K562 (cell line): ENCODE data around the gene SARS1. TPM values are rescaled to one million over a fixed set of nuclear protein-coding genes. Genes with fewer than 3 reads are reported as not detected.

Experiments used
- ARID1B ChIP-seq: fragments of 450-650 bp; IDR thresholded peaks from 2 replicates; pipeline ENCODE4 v1.6.1; 2016; ENCODE audit warnings: antibody characterized with exemption, mild to moderate bottlenecking, inconsistent platforms
- ARID2 ChIP-seq: fragments of 450-650 bp; IDR thresholded peaks from 2 replicates; pipeline ENCODE4 v1.6.1; 2017; ENCODE audit warnings: antibody characterized with exemption, mild to moderate bottlenecking
- CREBBP ChIP-seq: IDR thresholded peaks from one replicate; pipeline ENCODE4 v1.6.1; 2012; ENCODE audit warnings: low read depth, mild to moderate bottlenecking, control low read depth, inconsistent platforms, low read length
- FOXJ3 ChIP-seq: sonication (generic); formaldehyde crosslinking; IDR thresholded peaks from 2 replicates; pipeline ENCODE4 v1.4.0; 2020; ENCODE audit warnings: mild to moderate bottlenecking, missing genetic modification reagents
- KHSRP ChIP-seq: fragments of 450-650 bp; IDR thresholded peaks from 2 replicates; pipeline ENCODE4 v1.6.1; 2017
- KLF6 ChIP-seq: fragments of 250-450 bp; sonication (Bioruptor Pico); IDR thresholded peaks from 2 replicates; pipeline ENCODE4 v1.4.0; 2020; ENCODE audit warnings: mild to moderate bottlenecking, moderate library complexity, borderline replicate concordance
- L3MBTL2 ChIP-seq: fragments of 450-650 bp; IDR thresholded peaks from 2 replicates; pipeline ENCODE4 v1.6.1; 2016; ENCODE audit warnings: mild to moderate bottlenecking, moderate library complexity
- MECOM ChIP-seq: fragments of 250-450 bp; sonication (Bioruptor Pico); IDR thresholded peaks from 2 replicates; pipeline ENCODE4 v1.8.0; 2022; ENCODE audit warnings: inconsistent platforms
- NFIC ChIP-seq: fragments of 450-650 bp; IDR thresholded peaks from 2 replicates; pipeline ENCODE4 v1.6.1; 2017; ENCODE audit warnings: mild to moderate bottlenecking, inconsistent platforms
- NFIX ChIP-seq: fragments of 250-450 bp; sonication (Bioruptor Pico); IDR thresholded peaks from 2 replicates; pipeline ENCODE4 v1.4.0; 2020; ENCODE audit warnings: low read depth, mild to moderate bottlenecking, moderate library complexity
- PBX2 ChIP-seq, 2 experiments: IDR thresholded peaks in 1 of 2; conservative IDR thresholded peaks in 1 of 2; 2 replicates each; pipeline ENCODE4 v1.6.1; 2016; ENCODE audit warnings: low read depth in 2 of 2, mild to moderate bottlenecking in 1 of 2, missing compliant biosample characterization in 1 of 2, missing genetic modification characterization in 1 of 2, moderate library complexity in 1 of 2
- PCBP1 ChIP-seq: fragments of 200-400 bp; formaldehyde crosslinking; IDR thresholded peaks from 2 replicates; pipeline ENCODE4 v1.6.1; 2018; ENCODE audit warnings: mild to moderate bottlenecking, low read depth, low read length; ENCODE audit not compliant: poor library complexity, severe bottlenecking
- RBM34 ChIP-seq: fragments of 200-400 bp; formaldehyde crosslinking; IDR thresholded peaks from 2 replicates; pipeline ENCODE4 v1.6.1; 2018; ENCODE audit warnings: low read length, borderline replicate concordance; ENCODE audit not compliant: insufficient read depth
- RFX1 ChIP-seq: fragments of 450-650 bp; IDR thresholded peaks from 2 replicates; pipeline ENCODE4 v1.6.1; 2016; ENCODE audit warnings: mild to moderate bottlenecking, moderate library complexity
- SAFB2 ChIP-seq: fragments of 200-400 bp; formaldehyde crosslinking; IDR thresholded peaks from 2 replicates; pipeline ENCODE4 v1.6.1; 2018; ENCODE audit warnings: borderline replicate concordance, low read length, low read depth, moderate library complexity; ENCODE audit not compliant: severe bottlenecking
- SIN3A ChIP-seq, 2 experiments: fragments of 150-350 bp in 1 of 2; IDR thresholded peaks; 2 replicates each; pipeline ENCODE4 v1.6.1; 2011 to 2016; ENCODE audit warnings: borderline replicate concordance in 2 of 2, low read depth in 2 of 2, low read length in 2 of 2, mild to moderate bottlenecking in 2 of 2, moderate library complexity in 2 of 2; ENCODE audit not compliant: control insufficient read depth in 1 of 2
- SMARCA4 ChIP-seq: fragments of 450-650 bp; IDR thresholded peaks from 2 replicates; pipeline ENCODE4 v1.6.1; 2016
- STAT5A ChIP-seq: IDR thresholded peaks from 2 replicates; pipeline ENCODE4 v1.6.1; 2012; ENCODE audit warnings: low read length, inconsistent platforms, borderline replicate concordance
- TAF15 ChIP-seq: fragments of 200-400 bp; formaldehyde crosslinking; IDR thresholded peaks from 2 replicates; pipeline ENCODE4 v1.6.1; 2017; ENCODE audit warnings: mild to moderate bottlenecking, low read depth, low read length, moderate library complexity
- ZFPM2 ChIP-seq: fragments of 250-450 bp; sonication (Bioruptor Pico); IDR thresholded peaks from 2 replicates; pipeline ENCODE4 v1.5.1; 2022; ENCODE audit warnings: mild to moderate bottlenecking
- ZKSCAN8 ChIP-seq: fragments of 200-800 bp; sonication (Bioruptor generic); IDR thresholded peaks from 2 replicates; pipeline ENCODE4 v1.6.1; 2016; ENCODE audit warnings: missing genetic modification characterization, missing compliant biosample characterization
- ZNF24 ChIP-seq: fragments of 450-650 bp; IDR thresholded peaks from 2 replicates; pipeline ENCODE4 v1.6.1; 2016
- ZNF277 ChIP-seq: fragments of 250-450 bp; sonication (Bioruptor Pico); IDR thresholded peaks from 2 replicates; pipeline ENCODE4 v1.8.0; 2022; ENCODE audit warnings: inconsistent platforms, mild to moderate bottlenecking, moderate library complexity, borderline replicate concordance
- ZNF41 ChIP-seq: fragments of 250-450 bp; sonication (Bioruptor Pico); conservative IDR thresholded peaks from 2 replicates; pipeline ENCODE4 v1.4.0; 2020; ENCODE audit warnings: mild to moderate bottlenecking
- ZNF644 ChIP-seq: fragments of 200-800 bp; sonication (Bioruptor generic); IDR thresholded peaks from 2 replicates; pipeline ENCODE4 v1.6.1; 2016; ENCODE audit warnings: low read depth, missing genetic modification characterization, missing compliant biosample characterization
- ZSCAN32 ChIP-seq: fragments of 450-650 bp; formaldehyde crosslinking; IDR thresholded peaks from 2 replicates; pipeline ENCODE4 v1.4.0; 2020; ENCODE audit warnings: mild to moderate bottlenecking, moderate library complexity
- polyA plus RNA-seq, 8 experiments: library from polyadenylated mRNA; depleted of rRNA in 4 of 8; stranded (reverse) in 5 of 8; unstranded in 3 of 8; fragments of >200 nt; fragmentation: Nextera tagmentation in 2 of 8; fragmentation: Illumina TruSeq in 1 of 8; extraction: Ambion mirVana in 2 of 8; extraction: Trizol in 1 of 8; gene quantifications; 2 replicates each; pipeline versions ENCODE4 v1.2.1 to v1.2.3, GENCODE V29; 2011 to 2014; ENCODE audit warnings: inconsistent platforms in 1 of 8, missing spikeins in 1 of 8
- total RNA-seq, 7 experiments: library from RNA; depleted of rRNA in 6 of 7; stranded (reverse); fragments of >200 nt in 6 of 7; fragmentation: Illumina TruSeq in 2 of 7; extraction: Trizol in 2 of 7; gene quantifications; 2 replicates each; pipeline versions ENCODE4 v1.2.1 to v1.2.3, GENCODE V29; 2011 to 2021; ENCODE audit warnings: low replicate concordance in 1 of 7

Gene SARS1
- total and polyA plus RNA-seq, 9 of the 15 experiments (the other 6 are each of a cell fraction or from before 2014, with no cell fraction given) = 221 to 623 (median 254) TPM

- TF ChIP-seq SAFB2 = no peak
- no peak for TF ChIP-seq ZNF644 (tag)
- TF ChIP-seq NFIX (CRISPR knock-in tag) = no peak
- TF ChIP-seq RBM34 = no peak
- no peak for TF ChIP-seq ZSCAN32 (CRISPR knock-in tag)
- TF ChIP-seq PBX2 (CRISPR knock-in tag; IDR thresholded peaks at IDR 0.05; ENCODE audit: low read depth) = no peak
- no peak for TF ChIP-seq PBX2 (tag; conservative IDR thresholded peaks at IDR 0.05; ENCODE audit: low read depth)
- TF ChIP-seq PCBP1 = no peak
- TF ChIP-seq ZNF24 = no peak
- peak; percentile 34 for TF ChIP-seq NFIC
- TF ChIP-seq CREBBP = no peak
- TF ChIP-seq ARID2 = no peak
- no peak for TF ChIP-seq KHSRP
- TF ChIP-seq RFX1 = no peak
- TF ChIP-seq L3MBTL2 = no peak
- TF ChIP-seq ZNF41 (CRISPR knock-in tag) = 0 out of 2 replicates have a peak, but pooled peaks have one; percentile 23
- no peak for TF ChIP-seq ZKSCAN8
- no peak for TF ChIP-seq SMARCA4
- no peak for TF ChIP-seq KLF6 (CRISPR knock-in tag)
- no peak for TF ChIP-seq MECOM (CRISPR knock-in tag)
- no peak for TF ChIP-seq ZFPM2
- TF ChIP-seq FOXJ3 = no peak
- TF ChIP-seq STAT5A = no peak
- no peak for TF ChIP-seq SIN3A (IDR thresholded peaks at IDR 0.05; ENCODE audit: borderline replicate concordance in 2 of 2, control insufficient read depth in 1 of 2, low read depth in 2 of 2, low read length in 2 of 2)
- TF ChIP-seq TAF15 = no peak
- TF ChIP-seq ARID1B = no peak
- no peak for TF ChIP-seq ZNF277
These were observed 26.7 kb downstream of the SARS1 start (continued) for GRCh38 chr1:109240158-109241152.
